Testis (tissue), 3 donors: Measurements from ENCODE around the gene TSPAN14. TPM values are rescaled to one million over a fixed set of nuclear protein-coding genes. Genes with fewer than 3 reads are reported as not detected.
A peak's percentile ranks its signal among the peaks of the same experiment; 100 is the strongest.

Source experiments
- DNase-seq: peaks from one replicate; pipeline ENCODE4 v3.0.0-alpha.2; 2019
- H3K27ac ChIP-seq, 2 donors: fragments of 200-600 bp; sonication (generic); one replicate each; pipeline ENCODE4 v1.5.1; 2019
- H3K27me3 ChIP-seq: fragments of 200-600 bp; sonication (generic); one replicate; pipeline ENCODE4 v1.5.1; 2019
- H3K36me3 ChIP-seq: fragments of 200-600 bp; sonication (generic); one replicate; pipeline ENCODE4 v1.5.1; 2017; ENCODE audit warnings: low read depth; ENCODE audit errors: missing control alignments
- H3K4me1 ChIP-seq: fragments of 200-600 bp; sonication (generic); one replicate; pipeline ENCODE4 v1.5.1; 2019
- H3K4me3 ChIP-seq, 2 donors: fragments of 200-600 bp; sonication (generic); one replicate each; pipeline ENCODE4 v1.5.1; 2017 to 2019
- H3K9me3 ChIP-seq: fragments of 200-600 bp; sonication (generic); one replicate; pipeline ENCODE4 v1.5.1; 2017
- POLR2A ChIP-seq: fragments of 450-650 bp; IDR thresholded peaks from one replicate; pipeline ENCODE4 v1.6.1; 2017; ENCODE audit warnings: antibody characterized with exemption, mild to moderate bottlenecking, moderate library complexity
- WGBS, 2 donors: methylation state at CpG; one replicate each; pipeline ENCODE4 v1.1.5; 2018; 5-methylcytosine and 5-hydroxymethylcytosine counted together
- intact Hi-C: fragments of 100-400 bp; cut with DNase I; formaldehyde crosslinking; loops from one replicate; pipeline ENCODE4 v1.15.1; 2023; ENCODE audit warnings: low total_unique reads
- polyA plus RNA-seq: library from polyadenylated mRNA; stranded (reverse); fragments of 350-450 nt; fragmentation: Illumina TruSeq; extraction: RNeasy Lipid Tissue Mini Kit (QIAGEN cat#74804); gene quantifications from one replicate; pipeline ENCODE4 v1.2.3, GENCODE V29; 2014; ENCODE audit warnings: low read depth, low replicate concordance; ENCODE audit not compliant: insufficient read depth
- total RNA-seq, 2 donors: library from RNA; depleted of rRNA; stranded (reverse); fragments of >200 nt; gene quantifications; one replicate each; pipeline ENCODE4 v1.2.3, GENCODE V29; 2016
- TF ChIP-seq, protein P1 (sequence below), 3 experiments: fragments of 450-650 bp in 2 of 3; fragments of 200-600 bp in 1 of 3; sonication (generic) in 1 of 3; IDR thresholded peaks; one replicate each; pipeline ENCODE4 v1.5.1; 2016 to 2019; ENCODE audit warnings: antibody characterized with exemption in 3 of 3, mild to moderate bottlenecking in 2 of 3, moderate library complexity in 1 of 3

TSPAN14 gene
- total and polyA plus RNA-seq, 3 donors from 2014 or later, result 59.1 to 64.6 (median 61.4) TPM

DNA sequence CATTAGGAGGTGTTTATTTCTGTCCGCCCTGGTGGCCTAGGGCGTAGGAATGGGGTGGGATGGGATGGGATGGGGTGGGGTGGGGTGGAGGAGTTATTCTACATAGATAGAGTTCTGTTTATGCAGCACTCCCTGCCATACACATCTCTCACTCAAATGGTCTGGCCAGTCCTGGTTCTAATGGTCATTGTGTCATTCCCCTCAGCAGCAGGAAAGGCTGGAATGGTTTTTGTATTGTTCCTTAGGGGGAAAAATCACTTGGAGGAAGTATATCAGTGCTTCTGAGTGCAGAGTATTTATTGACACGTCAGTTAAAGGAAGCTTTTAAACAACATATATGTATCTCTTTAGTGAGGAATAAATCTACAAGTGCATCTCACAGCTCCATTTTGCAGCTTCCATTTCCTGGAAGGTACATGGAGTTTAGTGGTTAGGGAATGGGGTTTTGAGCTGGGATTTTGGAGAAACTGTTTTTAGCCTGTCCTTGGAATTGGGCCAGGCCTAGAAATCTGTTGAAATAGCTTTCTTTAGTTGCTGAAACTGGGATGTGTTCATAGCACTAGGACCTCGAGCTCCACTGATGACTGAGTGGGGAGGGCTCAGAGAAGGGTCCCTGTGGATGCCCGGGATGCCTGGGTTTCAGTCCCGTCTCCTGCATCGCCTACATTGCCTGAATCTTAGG, 8.3 kb downstream of the TSPAN14 start:
- Histone ChIP-seq H3K9me3 (no peaks in the 10 kb centered on the region), H3K27ac (peak overlapping the region; percentile 12 to 86), H3K36me3 (no peaks in the 10 kb centered on the region), H3K4me1 (peaks cover 90% of the 10 kb centered on the region), H3K27me3 (no peaks in the 10 kb centered on the region), H3K4me3 (no peak overlapping the region)
- intact Hi-C loops, result no loop called here
- peak; percentile 60 for DNase-seq
- TF ChIP-seq, protein P1, sequence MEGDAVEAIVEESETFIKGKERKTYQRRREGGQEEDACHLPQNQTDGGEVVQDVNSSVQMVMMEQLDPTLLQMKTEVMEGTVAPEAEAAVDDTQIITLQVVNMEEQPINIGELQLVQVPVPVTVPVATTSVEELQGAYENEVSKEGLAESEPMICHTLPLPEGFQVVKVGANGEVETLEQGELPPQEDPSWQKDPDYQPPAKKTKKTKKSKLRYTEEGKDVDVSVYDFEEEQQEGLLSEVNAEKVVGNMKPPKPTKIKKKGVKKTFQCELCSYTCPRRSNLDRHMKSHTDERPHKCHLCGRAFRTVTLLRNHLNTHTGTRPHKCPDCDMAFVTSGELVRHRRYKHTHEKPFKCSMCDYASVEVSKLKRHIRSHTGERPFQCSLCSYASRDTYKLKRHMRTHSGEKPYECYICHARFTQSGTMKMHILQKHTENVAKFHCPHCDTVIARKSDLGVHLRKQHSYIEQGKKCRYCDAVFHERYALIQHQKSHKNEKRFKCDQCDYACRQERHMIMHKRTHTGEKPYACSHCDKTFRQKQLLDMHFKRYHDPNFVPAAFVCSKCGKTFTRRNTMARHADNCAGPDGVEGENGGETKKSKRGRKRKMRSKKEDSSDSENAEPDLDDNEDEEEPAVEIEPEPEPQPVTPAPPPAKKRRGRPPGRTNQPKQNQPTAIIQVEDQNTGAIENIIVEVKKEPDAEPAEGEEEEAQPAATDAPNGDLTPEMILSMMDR (IDR thresholded peaks at IDR 0.05), result no peak
- TF ChIP-seq POLR2A, result no peak
- 38 to 45% methylated on average over 7 of the region's 7 CpGs for WGBS, 2 donors

DNA sequence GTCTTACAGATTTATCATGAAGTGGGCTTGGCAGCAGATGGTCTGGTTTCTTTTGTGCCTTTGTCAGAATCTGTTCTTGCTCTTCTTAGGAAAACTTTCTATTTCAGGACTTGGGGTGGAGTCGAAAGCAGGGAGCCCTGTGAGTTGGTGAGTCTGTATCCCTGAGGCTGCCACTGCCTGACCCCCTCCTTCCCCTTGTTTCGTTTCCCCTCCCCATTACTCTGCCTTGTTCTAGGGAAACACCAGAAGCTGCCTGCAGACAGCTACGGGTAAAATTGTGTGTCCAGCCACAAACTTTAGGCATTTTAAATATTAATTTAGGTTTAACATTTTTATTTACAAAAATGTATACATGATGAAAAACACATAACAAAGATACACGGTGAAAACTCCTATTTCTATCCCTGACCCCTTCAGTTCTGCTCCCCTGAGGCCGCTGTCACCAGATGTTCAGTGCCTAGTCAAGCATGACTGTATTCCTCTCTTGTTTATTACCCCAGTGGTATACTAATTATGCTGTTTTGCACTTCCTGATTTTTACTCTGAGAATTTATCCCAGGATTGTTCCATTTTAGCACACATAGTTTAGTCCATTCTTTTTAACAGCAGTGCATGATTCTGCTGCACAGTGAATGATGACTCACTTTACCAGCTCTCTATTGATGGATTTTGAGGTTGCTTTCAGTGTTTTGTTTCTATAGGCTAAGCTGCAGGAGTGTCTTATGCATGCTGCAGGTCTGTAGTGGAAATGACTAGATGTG, 9.1 kb downstream of the TSPAN14 start:
- DNase-seq, result no peak
- intact Hi-C loops, result no loop called here

DNA sequence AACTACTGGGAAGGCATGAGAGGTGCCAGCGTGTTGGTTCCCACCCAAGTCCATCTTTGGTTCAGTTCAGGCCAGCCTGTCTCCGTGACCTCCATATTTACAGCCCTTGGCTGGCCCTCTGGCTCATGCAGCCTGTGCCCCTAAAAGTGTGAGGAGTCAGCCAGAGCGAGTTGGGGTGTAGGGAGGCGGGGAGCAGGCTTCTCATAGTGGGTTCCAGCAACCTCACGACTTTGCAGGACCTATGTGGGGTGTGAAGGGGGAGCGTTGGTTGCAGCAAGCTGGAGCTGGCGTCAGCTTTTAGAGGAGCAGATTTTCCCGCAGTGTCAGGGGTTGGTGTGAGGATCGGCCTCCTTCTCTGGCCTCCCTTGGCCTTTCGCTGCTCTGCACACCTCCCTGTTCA, 9.8 kb downstream of the TSPAN14 start:
- Histone ChIP-seq H3K27ac (peak overlapping the region; percentile 12 to 86), H3K9me3 (no peaks in the 10 kb centered on the region), H3K36me3 (no peaks in the 10 kb centered on the region), H3K4me3 (no peak overlapping the region), H3K4me1 (peaks cover 92% of the 10 kb centered on the region), H3K27me3 (no peaks in the 10 kb centered on the region)
- whole genome bisulfite sequencing, 2 donors, result 73 to 91% methylated on average over 6 to 10 of the region's 10 CpGs
- TF ChIP-seq POLR2A, result no peak
- TF ChIP-seq, protein P1 (IDR thresholded peaks at IDR 0.05), result no peak
- DNase-seq, result no peak
- intact Hi-C loops, result no loop called here

More for the DNA sequence above, 9.1 kb downstream of the TSPAN14 start:
- Histone ChIP-seq H3K27me3 (no peaks in the 10 kb centered on the region), H3K36me3 (no peaks in the 10 kb centered on the region), H3K9me3 (no peaks in the 10 kb centered on the region), H3K4me1 (peaks cover 87% of the 10 kb centered on the region), H3K27ac (peak overlapping the region; percentile 12 to 86), H3K4me3 (no peak overlapping the region)
- TF ChIP-seq, protein P1 (IDR thresholded peaks at IDR 0.05), result no peak
- TF ChIP-seq POLR2A, result no peak
- WGBS, 2 donors, result 41 to 47% methylated on average over 5 of the region's 5 CpGs

DNA sequence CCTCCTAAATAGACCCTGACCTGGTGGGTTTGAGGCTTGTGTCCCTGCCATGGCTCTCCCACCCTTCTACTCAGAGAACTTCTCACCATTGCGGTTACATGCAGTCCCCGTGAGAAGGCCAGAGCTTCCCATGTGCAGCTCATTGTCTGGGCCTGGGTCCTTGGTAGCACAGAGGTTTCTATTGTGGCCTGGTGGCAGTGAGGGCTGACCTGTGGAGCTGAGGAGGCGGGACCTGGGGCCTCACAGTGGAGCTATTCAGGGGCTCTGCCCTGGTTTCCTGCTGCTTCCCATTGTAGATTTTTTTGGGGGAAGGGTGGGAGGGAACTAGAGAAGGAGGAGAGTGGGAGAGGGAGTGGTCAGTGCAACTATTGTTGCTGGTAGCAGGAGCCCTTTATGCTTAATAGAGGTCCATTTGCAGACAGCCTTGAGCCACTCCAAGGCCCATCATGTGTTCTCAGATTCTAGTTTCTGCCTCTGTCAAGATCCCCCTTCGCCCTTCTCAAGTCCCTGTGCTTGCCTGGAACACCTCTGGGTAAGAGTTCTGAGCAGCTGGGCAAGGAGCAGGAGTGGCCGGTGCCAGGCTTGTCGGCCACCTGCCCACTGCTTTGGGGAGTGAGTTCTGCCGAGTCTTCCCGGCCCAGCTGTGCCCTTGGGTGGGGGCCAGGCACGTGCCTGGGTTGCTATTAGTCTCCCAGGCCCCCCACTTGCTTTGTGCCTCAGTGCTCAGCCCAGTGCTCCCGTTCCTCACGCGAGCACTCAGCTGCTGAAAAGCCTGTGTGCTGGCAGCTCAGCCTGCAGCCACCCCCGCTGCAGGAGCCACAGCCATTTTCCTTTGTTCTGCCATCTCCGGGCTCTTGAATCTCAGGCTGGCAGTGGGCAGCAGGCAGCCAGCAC, 10.7 kb downstream of the TSPAN14 start:
- Histone ChIP-seq H3K9me3 (no peaks in the 10 kb centered on the region), H3K4me1 (peaks cover 90% of the 10 kb centered on the region), H3K27ac (peak overlapping the region; percentile 75 to 86), H3K27me3 (no peaks in the 10 kb centered on the region), H3K4me3 (no peak overlapping the region), H3K36me3 (no peaks in the 10 kb centered on the region)
- TF ChIP-seq POLR2A, result no peak
- TF ChIP-seq, protein P1 (IDR thresholded peaks at IDR 0.05), result no peak
- WGBS, 2 donors, result 33 to 34% methylated on average over 7 to 14 of the region's 14 CpGs
- intact Hi-C loops, result no loop called here
- peak; percentile 45 for DNase-seq
